B cell (primary cell): ENCODE results near the gene CACUL1. TPM values are rescaled to one million over a fixed set of nuclear protein-coding genes. Genes with fewer than 3 reads are reported as not detected.

Experiments used
- ATAC-seq: fragments of 200-7000 bp; cut with Tn5 transposase; one replicate; pipeline ENCODE4 v1.10.0; 2021; ENCODE audit warnings: low read depth, mild to moderate bottlenecking, moderate number of reproducible peaks, moderate library complexity
- CTCF ChIA-PET: fragments of 350-600 bp; sonication (Branson Sonifier 250); formaldehyde crosslinking; loops from one replicate; lab custom pipeline; 2021; ENCODE audit warnings: antibody characterized with exemption, inconsistent platforms; lab: Charles Lee
- POLR2A ChIA-PET: fragments of 350-600 bp; sonication (Branson Sonifier 250); formaldehyde crosslinking; loops from one replicate; lab custom pipeline; 2021; ENCODE audit warnings: antibody characterized with exemption; lab: Charles Lee
- DNase-seq: peaks from one replicate; pipeline ENCODE4 v3.0.0; 2013
- H2AFZ ChIP-seq: 2 replicates; pipeline ENCODE4 v1.6.1; 2012; ENCODE audit warnings: mild to moderate bottlenecking, low read depth, low read length; ENCODE audit not compliant: insufficient read depth, poor library complexity, severe bottlenecking
- H3K27ac ChIP-seq, 2 donors: 1 replicate in 1 of 2; 2 replicates in 1 of 2; pipeline ENCODE4 v1.5.1; 2012 to 2013; ENCODE audit warnings: low read length in 2 of 2, mild to moderate bottlenecking in 2 of 2, moderate library complexity in 1 of 2
- H3K27me3 ChIP-seq, 4 experiments: fragments of 200-600 bp in 1 of 4; sonication (generic) in 1 of 4; replicated peaks in 1 of 4; 1 replicate in 2 of 4; 2 replicates in 2 of 4; pipeline versions ENCODE4 v1.6.1 to v1.7.0; 2013 to 2016; ENCODE audit warnings: low read length in 3 of 4, mild to moderate bottlenecking in 2 of 4, mixed read lengths in 1 of 4, moderate library complexity in 1 of 4; ENCODE audit not compliant: insufficient read depth in 4 of 4, control insufficient read depth in 3 of 4; ENCODE audit errors: control extremely low read depth in 1 of 4
- H3K36me3 ChIP-seq, 2 experiments: replicated peaks in 1 of 2; 1 replicate in 1 of 2; 2 replicates in 1 of 2; pipeline versions ENCODE4 v1.6.1 to v1.7.1; 2013; ENCODE audit warnings: low read length in 1 of 2; ENCODE audit not compliant: insufficient read depth in 2 of 2, control insufficient read depth in 1 of 2; ENCODE audit errors: control extremely low read depth in 1 of 2, extremely low read depth in 1 of 2
- H3K4me1 ChIP-seq, 2 donors: fragments of 200-600 bp in 1 of 2; sonication (generic) in 1 of 2; 1 replicate in 1 of 2; 2 replicates in 1 of 2; pipeline versions ENCODE4 v1.5.1 to v1.6.1; 2013 to 2017; ENCODE audit warnings: low read length in 2 of 2; ENCODE audit not compliant: control insufficient read depth in 2 of 2, insufficient read depth in 2 of 2
- H3K4me2 ChIP-seq: replicated peaks from 2 replicates; pipeline ENCODE3; 2012; ENCODE audit warnings: mild to moderate bottlenecking, low read depth, low read length; ENCODE audit not compliant: poor library complexity, severe bottlenecking
- H3K4me3 ChIP-seq, 5 experiments: fragments of 200-600 bp in 1 of 5; sonication (generic) in 1 of 5; 1 replicate in 3 of 5; 2 replicates in 2 of 5; pipeline versions ENCODE4 v1.5.1 to v1.7.0; 2011 to 2016; ENCODE audit warnings: low read length in 4 of 5, mild to moderate bottlenecking in 4 of 5, low read depth in 2 of 5, control low read depth in 1 of 5, moderate library complexity in 1 of 5; ENCODE audit not compliant: insufficient read depth in 1 of 5; ENCODE audit errors: control extremely low read depth in 1 of 5, extremely low read depth in 1 of 5
- H3K79me2 ChIP-seq: fragments of 200-600 bp; sonication (generic); one replicate; pipeline ENCODE4 v1.6.0; 2016; ENCODE audit warnings: low read length; ENCODE audit not compliant: control insufficient read depth, insufficient read depth
- H3K9ac ChIP-seq: fragments of 200-600 bp; sonication (generic); 2 replicates; pipeline ENCODE4 v1.6.1; 2017; ENCODE audit warnings: mild to moderate bottlenecking, low read length, moderate library complexity
- H3K9me3 ChIP-seq, 3 donors: one replicate each; pipeline versions ENCODE4 v1.6.1 to v1.7.1; 2013; ENCODE audit warnings: low read length in 2 of 3; ENCODE audit not compliant: control insufficient read depth in 2 of 3, insufficient read depth in 1 of 3; ENCODE audit errors: control extremely low read depth in 1 of 3
- H4K20me1 ChIP-seq: 2 replicates; pipeline ENCODE4 v1.6.0; 2012; ENCODE audit warnings: mild to moderate bottlenecking, low read length; ENCODE audit not compliant: insufficient read depth, control insufficient read depth, poor library complexity, severe bottlenecking
- H3K27ac Mint-ChIP-seq: one replicate; pipeline ENCODE4 v1.8.0; 2021; ENCODE audit warnings: mixed read lengths
- H3K27me3 Mint-ChIP-seq: one replicate; pipeline ENCODE4 v1.8.0; 2021; ENCODE audit warnings: mixed read lengths
- H3K4me1 Mint-ChIP-seq: one replicate; pipeline ENCODE4 v1.8.0; 2021; ENCODE audit warnings: mixed read lengths
- H3K4me3 Mint-ChIP-seq: one replicate; pipeline ENCODE4 v1.8.0; 2021; ENCODE audit warnings: mixed read lengths
- H3K9me3 Mint-ChIP-seq: one replicate; pipeline ENCODE4 v1.8.0; 2022; ENCODE audit warnings: mixed read lengths; ENCODE audit not compliant: insufficient read depth
- EZH2 ChIP-seq: IDR thresholded peaks from 2 replicates; pipeline ENCODE4 v1.6.1; 2012; ENCODE audit warnings: borderline replicate concordance, low read depth, mild to moderate bottlenecking, moderate library complexity, low read length; ENCODE audit not compliant: insufficient read depth, poor library complexity, severe bottlenecking
- WGBS: methylation state at CpG from one replicate; pipeline ENCODE4 v1.1.5; 2013; ENCODE audit warnings: missing lambda C conversion rate; ENCODE audit not compliant: insufficient coverage; 5-methylcytosine and 5-hydroxymethylcytosine counted together
- intact Hi-C: fragments of 100-400 bp; cut with micrococcal nuclease; formaldehyde crosslinking; loops from one replicate; pipeline ENCODE4 v1.10.0; 2022
- polyA plus RNA-seq: library from polyadenylated mRNA; depleted of rRNA; stranded (reverse); fragments of >200 nt; gene quantifications from 2 replicates; pipeline ENCODE4 v1.2.3, GENCODE V29; 2012
- total RNA-seq, 2 donors: library from RNA; stranded (reverse); fragments of 120-200 nt in 1 of 2; gene quantifications; 1 replicate in 1 of 2; 2 replicates in 1 of 2; pipeline versions ENCODE4 v1.2.3 to v1.2.4, GENCODE V29; 2013 to 2022
- TF ChIP-seq, protein P1 (sequence below): fragments of 200-600 bp; IDR thresholded peaks from one replicate; pipeline ENCODE4 v1.8.0; 2022; ENCODE audit warnings: antibody characterized with exemption, mild to moderate bottlenecking

CACUL1 gene
- total and polyA plus RNA-seq, 2 donors (not counting 1 experiment from before 2014, with no cell fraction given): 7.4 to 39.5 TPM

DNA sequence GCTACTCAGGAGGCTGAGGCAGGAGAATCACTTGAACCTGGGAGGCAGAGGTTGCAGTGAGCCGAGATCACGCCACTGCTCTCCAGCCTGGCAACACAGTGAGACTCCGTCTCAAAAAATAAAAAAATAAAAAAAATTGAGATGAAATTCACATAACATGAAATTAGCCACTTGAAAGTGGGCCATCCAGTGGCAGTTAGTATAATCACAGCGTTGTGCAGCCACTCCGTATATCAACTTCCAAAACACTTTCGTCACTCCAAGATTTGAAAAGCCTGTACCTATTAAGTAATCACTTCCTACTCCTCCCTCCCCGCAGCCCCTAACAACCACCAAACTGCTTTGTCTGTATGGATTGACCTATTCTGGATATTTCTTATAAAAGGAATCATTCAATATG, 20.7 kb upstream of the CACUL1 start:
- Mint-ChIP-seq H3K4me1 (no peaks in the 10 kb centered on the region), H3K27me3 (peaks cover 15% of the 10 kb centered on the region), H3K27ac (no peak overlapping the region), H3K9me3 (peaks cover 13% of the 10 kb centered on the region), H3K4me3 (no peak overlapping the region)
- WGBS: no CpG with 5 or more reads among the region's 7 CpGs
- Histone ChIP-seq H3K27ac (no peak overlapping the region), H3K4me3 (no peak overlapping the region), H2AFZ (no peak overlapping the region), H3K79me2 (no peaks in the 10 kb centered on the region), H3K9ac (no peak overlapping the region), H3K4me1 (no peaks in the 10 kb centered on the region), H3K9me3 (peaks cover 0 to 5% (median 0%) of the 10 kb centered on the region in 3 donors), H3K27me3 (no peaks in the 10 kb centered on the region), H3K36me3 (no peaks in the 10 kb centered on the region), H4K20me1 (no peaks in the 10 kb centered on the region), H3K4me2 (no peak overlapping the region)
- intact Hi-C loops: no loop called here
- ATAC-seq (no peak), DNase-seq (no peak)
- POLR2A ChIA-PET: no interaction called here
- TF ChIP-seq, protein P1, sequence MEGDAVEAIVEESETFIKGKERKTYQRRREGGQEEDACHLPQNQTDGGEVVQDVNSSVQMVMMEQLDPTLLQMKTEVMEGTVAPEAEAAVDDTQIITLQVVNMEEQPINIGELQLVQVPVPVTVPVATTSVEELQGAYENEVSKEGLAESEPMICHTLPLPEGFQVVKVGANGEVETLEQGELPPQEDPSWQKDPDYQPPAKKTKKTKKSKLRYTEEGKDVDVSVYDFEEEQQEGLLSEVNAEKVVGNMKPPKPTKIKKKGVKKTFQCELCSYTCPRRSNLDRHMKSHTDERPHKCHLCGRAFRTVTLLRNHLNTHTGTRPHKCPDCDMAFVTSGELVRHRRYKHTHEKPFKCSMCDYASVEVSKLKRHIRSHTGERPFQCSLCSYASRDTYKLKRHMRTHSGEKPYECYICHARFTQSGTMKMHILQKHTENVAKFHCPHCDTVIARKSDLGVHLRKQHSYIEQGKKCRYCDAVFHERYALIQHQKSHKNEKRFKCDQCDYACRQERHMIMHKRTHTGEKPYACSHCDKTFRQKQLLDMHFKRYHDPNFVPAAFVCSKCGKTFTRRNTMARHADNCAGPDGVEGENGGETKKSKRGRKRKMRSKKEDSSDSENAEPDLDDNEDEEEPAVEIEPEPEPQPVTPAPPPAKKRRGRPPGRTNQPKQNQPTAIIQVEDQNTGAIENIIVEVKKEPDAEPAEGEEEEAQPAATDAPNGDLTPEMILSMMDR: no peak
- TF ChIP-seq EZH2: no peak
- CTCF ChIA-PET: no interaction called here

DNA sequence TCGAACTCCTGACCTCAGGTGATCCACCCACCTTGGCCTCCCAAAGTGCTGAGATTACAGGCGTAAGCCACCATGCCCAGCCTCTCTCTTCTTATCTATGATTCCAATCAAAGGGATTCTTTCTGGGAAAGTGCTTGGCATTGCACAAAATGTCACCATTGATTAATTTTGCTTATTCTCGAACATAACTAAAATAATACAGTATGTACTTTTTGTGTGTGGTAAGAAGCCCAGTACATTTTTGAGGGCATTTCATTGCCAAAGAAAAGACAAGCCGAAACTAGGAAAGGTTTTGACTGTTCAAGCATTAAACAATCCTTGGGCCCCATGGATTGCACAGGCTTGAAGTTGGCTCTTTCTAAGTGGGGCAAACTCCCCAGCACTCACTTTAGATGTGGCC, 18.3 kb upstream of the CACUL1 start:
- H3K9me3 Mint-ChIP-seq: peaks cover 13% of the 10 kb centered on the region
- Histone ChIP-seq H3K9ac (no peak overlapping the region), H4K20me1 (no peaks in the 10 kb centered on the region), H3K27me3 (no peaks in the 10 kb centered on the region), H2AFZ (no peak overlapping the region), H3K9me3 (peaks cover 0 to 14% (median 0%) of the 10 kb centered on the region in 3 donors), H3K4me1 (no peaks in the 10 kb centered on the region), H3K27ac (no peak overlapping the region), H3K36me3 (no peaks in the 10 kb centered on the region), H3K4me2 (no peak overlapping the region), H3K79me2 (no peaks in the 10 kb centered on the region), H3K4me3 (no peak overlapping the region)
- no peaks in the 10 kb centered on the region for H3K4me1 Mint-ChIP-seq
- no peak overlapping the region for H3K4me3 Mint-ChIP-seq
- TF ChIP-seq, protein P1: no peak
- no peak for TF ChIP-seq EZH2
- DNase-seq: no peak
- peaks cover 7% of the 10 kb centered on the region for H3K27me3 Mint-ChIP-seq
- no peak for ATAC-seq
- ChIA-PET POLR2A (no interaction called here), CTCF (no interaction called here)
- WGBS: no CpG with 5 or more reads among the region's 4 CpGs
- intact Hi-C loops: no loop called here
- no peak overlapping the region for H3K27ac Mint-ChIP-seq
